Left lung (tissue), 10 donors: ENCODE results near the gene DNAJC11. TPM values are rescaled to one million over a fixed set of nuclear protein-coding genes. Genes with fewer than 3 reads are reported as not detected.
A peak's percentile ranks its signal among the peaks of the same experiment; 100 is the strongest.

Source experiments
- ATAC-seq: fragments of 200-7000 bp; cut with Tn5 transposase; one replicate; pipeline ENCODE4 v1.9.1; 2020; ENCODE audit warnings: moderate library complexity
- DNase-seq, 4 donors: peaks; one replicate each; pipeline ENCODE4 v3.0.0-alpha.2; 2013 to 2020
- H3K27ac ChIP-seq, 2 donors: fragments of 200-600 bp; sonication (generic) in 1 of 2; one replicate each; pipeline versions ENCODE4 v1.5.0 to v1.8.0; 2020 to 2021
- H3K27me3 ChIP-seq, 2 donors: fragments of 200-600 bp; sonication (generic) in 1 of 2; one replicate each; pipeline versions ENCODE4 v1.5.0 to v1.8.0; 2020 to 2021
- H3K36me3 ChIP-seq, 2 donors: fragments of 200-600 bp; sonication (generic) in 1 of 2; one replicate each; pipeline versions ENCODE4 v1.5.0 to v1.8.0; 2020 to 2021
- H3K4me1 ChIP-seq, 2 donors: fragments of 200-600 bp; one replicate each; pipeline ENCODE4 v1.8.0; 2021
- H3K4me3 ChIP-seq, 2 donors: fragments of 200-600 bp; sonication (generic) in 1 of 2; one replicate each; pipeline versions ENCODE4 v1.5.0 to v1.8.0; 2020 to 2021; ENCODE audit warnings: mild to moderate bottlenecking in 1 of 2
- H3K9me3 ChIP-seq, 2 donors: fragments of 200-600 bp; sonication (generic) in 1 of 2; one replicate each; pipeline versions ENCODE4 v1.5.0 to v1.8.0; 2020 to 2021
- intact Hi-C, 2 donors: fragments of 100-400 bp; cut with DNase I; formaldehyde crosslinking; loops; one replicate each; pipeline versions ENCODE4 v1.11.2 to v1.14.2; 2022
- polyA plus RNA-seq, 6 donors: library from polyadenylated mRNA; unstranded; fragments of 120-200 nt; gene quantifications; one replicate each; pipeline ENCODE4 v1.2.1, GENCODE V29; 2013; ENCODE audit not compliant: insufficient read length in 6 of 6
- total RNA-seq, 2 donors: library from RNA; stranded (reverse); fragmentation: NEBNext Ultra II Directional; extraction: Animal tissue kit (Norgen Biotek cat#: 25700); gene quantifications; one replicate each; pipeline ENCODE4 v1.2.1, GENCODE V29; 2021
- TF ChIP-seq, protein P1 (sequence below), 2 donors: fragments of 200-600 bp; sonication (generic) in 1 of 2; IDR thresholded peaks; one replicate each; pipeline versions ENCODE4 v1.5.0 to v1.8.0; 2021; ENCODE audit warnings: antibody characterized with exemption in 2 of 2
- donor health status: DM: no; HTN: yes; CAD: no.
- donor health status: DM: no; HTN: no; CAD: no.

DNAJC11 gene
- total and polyA plus RNA-seq, 8 donors: 33.5 to 52.0 (median 46.7) TPM

DNA sequence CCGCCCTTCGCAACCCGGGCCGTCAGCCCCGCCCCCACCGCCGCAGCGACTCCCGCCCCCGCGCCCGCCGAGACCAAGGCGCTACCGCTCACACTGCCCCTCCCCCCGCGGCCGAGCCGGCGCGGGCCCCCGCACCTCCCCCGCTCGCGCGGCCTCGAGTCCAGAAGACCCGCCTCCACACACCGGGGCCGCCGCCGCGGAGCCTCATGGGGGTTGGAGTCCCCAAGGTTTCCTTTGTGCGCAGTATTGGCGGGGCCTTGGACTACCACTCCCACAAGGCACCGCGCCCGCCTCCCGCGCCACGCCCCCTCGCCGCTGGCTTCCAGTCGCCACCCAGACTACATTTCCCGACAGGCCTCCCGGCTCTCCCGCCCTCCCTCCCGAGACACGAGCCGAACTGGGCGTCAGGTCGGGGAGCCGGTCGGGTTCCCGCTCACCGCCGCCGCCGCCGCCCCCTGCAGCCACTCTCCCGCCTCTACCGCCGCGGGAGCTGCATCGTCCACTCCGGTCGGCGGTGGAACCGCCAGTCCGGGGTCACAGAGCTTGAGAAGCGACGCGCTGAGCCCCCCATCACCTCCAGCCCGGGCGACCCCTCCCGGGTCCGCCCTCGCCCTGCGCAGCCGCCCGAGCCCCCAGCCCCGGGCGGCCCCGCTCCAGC is 88.1 kb downstream of the DNAJC11 start, which contains the start of gene PHF13:
Gene PHF13, plus strand, starts transcription at position 371 of the 658 bp plus-strand sequence. CDS start 336 bp downstream, outside the sequence.
- peak within 1 kb of the TSS; percentile 85 to 95 for H3K4me3 ChIP-seq
- peaks cover 0 to 9% of the 10 kb centered on the region in 2 donors for H3K27me3 ChIP-seq
- ATAC-seq: peak; percentile 98
- H3K9me3 ChIP-seq: no peaks in the 10 kb centered on the region
- peaks cover 0 to 11% of the 10 kb centered on the region in 2 donors for H3K36me3 ChIP-seq
- intact Hi-C loops: no loop called here
- DNase-seq: peak; percentile 97 to 100 (median 100)
- H3K27ac ChIP-seq: peak within 1 kb of the TSS; percentile 90 to 94
- TF ChIP-seq, protein P1, sequence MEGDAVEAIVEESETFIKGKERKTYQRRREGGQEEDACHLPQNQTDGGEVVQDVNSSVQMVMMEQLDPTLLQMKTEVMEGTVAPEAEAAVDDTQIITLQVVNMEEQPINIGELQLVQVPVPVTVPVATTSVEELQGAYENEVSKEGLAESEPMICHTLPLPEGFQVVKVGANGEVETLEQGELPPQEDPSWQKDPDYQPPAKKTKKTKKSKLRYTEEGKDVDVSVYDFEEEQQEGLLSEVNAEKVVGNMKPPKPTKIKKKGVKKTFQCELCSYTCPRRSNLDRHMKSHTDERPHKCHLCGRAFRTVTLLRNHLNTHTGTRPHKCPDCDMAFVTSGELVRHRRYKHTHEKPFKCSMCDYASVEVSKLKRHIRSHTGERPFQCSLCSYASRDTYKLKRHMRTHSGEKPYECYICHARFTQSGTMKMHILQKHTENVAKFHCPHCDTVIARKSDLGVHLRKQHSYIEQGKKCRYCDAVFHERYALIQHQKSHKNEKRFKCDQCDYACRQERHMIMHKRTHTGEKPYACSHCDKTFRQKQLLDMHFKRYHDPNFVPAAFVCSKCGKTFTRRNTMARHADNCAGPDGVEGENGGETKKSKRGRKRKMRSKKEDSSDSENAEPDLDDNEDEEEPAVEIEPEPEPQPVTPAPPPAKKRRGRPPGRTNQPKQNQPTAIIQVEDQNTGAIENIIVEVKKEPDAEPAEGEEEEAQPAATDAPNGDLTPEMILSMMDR (IDR thresholded peaks at IDR 0.05): no peak
- H3K4me1 ChIP-seq: peaks cover 7 to 30% of the 10 kb centered on the region in 2 donors

DNA sequence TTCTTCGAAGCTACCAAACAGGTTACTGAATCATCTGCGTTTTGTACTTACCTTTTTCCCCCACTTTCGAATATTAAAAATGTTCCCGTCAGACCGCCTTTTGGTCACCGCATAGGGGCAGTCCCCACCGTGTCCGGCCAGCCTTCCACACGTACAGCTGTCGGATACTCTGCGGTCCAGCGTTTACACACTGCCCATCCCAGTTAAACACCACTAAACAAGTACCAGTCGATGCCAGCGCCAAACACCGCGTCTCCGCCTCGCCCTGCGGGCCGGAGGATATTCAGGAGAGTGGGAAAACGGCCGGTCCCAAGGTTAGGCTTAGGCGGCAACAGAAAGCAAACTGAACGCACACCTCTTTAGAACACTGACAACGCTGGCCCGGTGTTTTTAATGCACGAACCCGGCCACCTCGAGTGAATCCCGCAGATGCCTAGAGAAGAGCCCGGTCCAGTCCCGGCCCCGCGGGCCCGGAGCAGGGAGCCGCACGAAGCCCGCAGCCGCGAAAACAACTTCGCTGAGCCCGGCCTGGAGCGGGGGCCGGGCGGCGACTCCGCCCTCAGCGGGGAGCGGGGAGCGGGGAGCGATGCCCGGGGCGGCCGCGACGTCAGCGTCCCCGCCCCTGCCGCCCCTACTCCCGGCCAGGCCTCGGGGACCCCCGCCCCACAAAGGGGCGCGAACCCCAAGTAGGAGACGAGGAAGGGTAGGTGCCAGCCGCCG is 88.8 kb downstream of the DNAJC11 start:
- TF ChIP-seq, protein P1 (IDR thresholded peaks at IDR 0.05): no peak
- Histone ChIP-seq H3K27me3 (peaks cover 0 to 9% of the 10 kb centered on the region in 2 donors), H3K4me1 (peaks cover 7 to 30% of the 10 kb centered on the region in 2 donors), H3K4me3 (peak overlapping the region; percentile 60 to 95), H3K27ac (peak overlapping the region; percentile 90 to 94), H3K9me3 (no peaks in the 10 kb centered on the region), H3K36me3 (peaks cover 0 to 7% of the 10 kb centered on the region in 2 donors)
- DNase-seq: peak; percentile 48 to 87 (median 56)
- peak; percentile 65 for ATAC-seq
- intact Hi-C loops: no loop called here

DNA sequence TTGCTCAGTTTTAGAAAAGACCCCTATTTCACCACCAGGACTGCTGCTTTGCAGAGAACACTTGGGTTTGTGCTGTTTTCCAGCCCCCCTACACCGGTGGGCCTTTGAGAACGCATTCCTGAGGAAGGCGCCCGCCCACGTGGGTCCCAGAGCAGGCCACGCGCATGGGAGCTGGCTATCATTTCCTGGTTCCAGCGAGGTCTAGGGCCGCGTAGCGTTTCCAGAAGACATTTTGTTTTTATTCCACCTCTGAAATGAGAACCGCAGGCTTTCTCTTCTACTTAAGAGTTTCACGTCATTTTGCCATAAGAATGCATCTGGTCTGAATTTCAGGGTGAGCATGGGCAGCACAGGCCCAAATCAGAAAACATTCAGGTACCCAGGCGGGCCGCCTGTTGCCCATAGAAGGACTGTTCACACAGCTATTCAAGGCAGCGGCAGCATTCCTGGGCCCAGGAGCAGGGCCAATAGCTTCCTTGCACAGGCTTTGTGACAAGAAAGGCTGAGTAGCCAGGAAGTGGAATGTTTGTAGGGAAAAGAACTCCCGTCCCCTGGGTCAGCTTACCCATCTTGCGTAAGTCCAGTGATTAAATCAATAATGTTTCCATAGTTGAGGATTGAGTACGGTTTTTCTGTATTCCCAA is 97.6 kb downstream of the DNAJC11 start:
- ATAC-seq (peak; percentile 20), DNase-seq (peak; percentile 68 to 82 (median 74))
- no peaks in the 10 kb centered on the region for H3K27me3 ChIP-seq
- peaks cover 23 to 41% of the 10 kb centered on the region in 2 donors for H3K4me1 ChIP-seq
- H3K36me3 ChIP-seq: peaks cover 0 to 3% of the 10 kb centered on the region in 2 donors
- H3K27ac ChIP-seq: peak overlapping the region; percentile 99
- intact Hi-C loops: no loop called here
- TF ChIP-seq, protein P1 (IDR thresholded peaks at IDR 0.05): no peak
- no peaks in the 10 kb centered on the region for H3K9me3 ChIP-seq
- peak overlapping the region; percentile 52 to 92 for H3K4me3 ChIP-seq

DNA sequence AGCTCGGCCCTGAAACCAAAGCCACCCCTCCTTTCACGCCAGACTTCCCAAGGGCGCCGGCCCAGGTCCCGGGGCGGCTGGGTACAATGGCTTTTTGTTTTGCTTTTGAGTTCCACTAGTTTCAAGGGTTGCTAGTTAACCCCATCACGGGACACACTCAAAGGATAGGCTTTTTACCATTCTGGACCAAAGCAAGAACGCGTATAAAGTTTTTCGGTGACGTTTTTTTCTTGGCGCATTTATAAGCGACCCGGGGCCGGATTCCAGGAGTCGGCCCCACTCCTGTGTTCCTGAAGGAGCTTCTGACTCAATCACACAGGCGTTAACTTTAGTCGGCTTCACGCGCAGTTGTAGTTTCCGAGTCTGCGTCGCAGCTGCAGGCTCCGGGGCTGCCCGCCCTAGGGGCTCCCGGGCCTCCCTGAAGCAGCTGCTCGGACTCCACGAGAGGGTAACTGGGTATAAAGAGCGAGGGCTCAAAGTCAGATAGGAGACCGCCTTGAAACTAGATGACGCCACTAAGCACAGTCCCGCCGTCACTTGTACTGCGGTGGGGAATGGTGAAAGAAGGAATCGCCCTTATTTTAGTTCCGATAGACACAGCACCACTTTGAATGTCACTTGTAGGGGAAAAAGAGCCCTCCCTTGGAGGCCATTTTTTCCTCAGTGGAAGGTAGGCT is 98.2 kb downstream of the DNAJC11 start:
- no peaks in the 10 kb centered on the region for H3K27me3 ChIP-seq
- H3K9me3 ChIP-seq: no peaks in the 10 kb centered on the region
- intact Hi-C loops: no loop called here
- H3K27ac ChIP-seq: peak overlapping the region; percentile 99
- peak overlapping the region; percentile 52 to 92 for H3K4me3 ChIP-seq
- ATAC-seq: peak; percentile 17
- H3K36me3 ChIP-seq: peaks cover 0 to 9% of the 10 kb centered on the region in 2 donors
- DNase-seq: peak in 3 of 4 donors; percentile 73 to 81 (median 75)
- H3K4me1 ChIP-seq: peaks cover 23 to 48% of the 10 kb centered on the region in 2 donors
- TF ChIP-seq, protein P1 (IDR thresholded peaks at IDR 0.05): no peak
